GM18508 (cell line): ENCODE measurements around the gene GCN1.

ENCODE experiments used
- ATAC-seq: cut with Tn5 transposase; IDR thresholded peaks from one replicate; pipeline ENCODE4 v1.9.1; 2021; ENCODE audit warnings: moderate number of reproducible peaks; ENCODE audit not compliant: insufficient read depth, unreplicated experiment

GCN1 gene

GRCh38 chr12:120099738-120100137 lies 94.8 kb downstream of the GCN1 start:
- ATAC-seq = no peak

- ATAC-seq = no peak
These were observed 95.6 kb downstream of the GCN1 start for GRCh38 chr12:120098756-120099470.

- ATAC-seq = no peak
These were observed 97.8 kb downstream of the GCN1 start for GRCh38 chr12:120096671-120097202.

- no peak for ATAC-seq
These were observed 98.8 kb downstream of the GCN1 start for GRCh38 chr12:120095736-120096135.

- ATAC-seq = no peak
These were observed 99.2 kb downstream of the GCN1 start for GRCh38 chr12:120095331-120095730.

- ATAC-seq = no peak
These were observed 100.0 kb downstream of the GCN1 start for GRCh38 chr12:120094485-120094884.

GRCh38 chr12:120093592-120094355 lies 100.7 kb downstream of the GCN1 start:
- no peak for ATAC-seq

- ATAC-seq = no peak
These were observed 101.3 kb downstream of the GCN1 start for GRCh38 chr12:120093336-120093591.

GRCh38 chr12:120092551-120093335 lies 101.8 kb downstream of the GCN1 start:
- no peak for ATAC-seq

GRCh38 chr12:120091371-120092090 lies 103.0 kb downstream of the GCN1 start:
- no peak for ATAC-seq

GRCh38 chr12:120090626-120091295 lies 103.8 kb downstream of the GCN1 start:
- no peak for ATAC-seq

GRCh38 chr12:120090206-120090605 lies 104.3 kb downstream of the GCN1 start:
- no peak for ATAC-seq

- ATAC-seq = no peak
These were observed 104.7 kb downstream of the GCN1 start for GRCh38 chr12:120089796-120090195.

- ATAC-seq = no peak
These were observed 105.4 kb downstream of the GCN1 start for GRCh38 chr12:120089105-120089504.

- peak; percentile 88 for ATAC-seq
These were observed 107.5 kb downstream of the GCN1 start for GRCh38 chr12:120086801-120087621.

GRCh38 chr12:120085920-120086645 lies 108.4 kb downstream of the GCN1 start:
- no peak for ATAC-seq

GRCh38 chr12:120081641-120082040 lies 112.9 kb downstream of the GCN1 start:
- no peak for ATAC-seq
